ENCODE data around the gene PAK4. TPM values are rescaled to one million over a fixed set of nuclear protein-coding genes. Genes with fewer than 3 reads are reported as not detected.
A peak's percentile ranks its signal among the peaks of the same experiment; 100 is the strongest.
"Not testable (repeated sequence)": the region's sequence is repeated elsewhere in the genome, so short reads cannot be mapped to it uniquely, and the experiment has no call there.

The PAK4 gene
- total and polyA plus RNA-seq, 9 of the 15 experiments (the other 6 are each of a cell fraction or from before 2014, with no cell fraction given), result 0.21 to 33.5 (median 5.8) TPM

- BruUV-seq (replicated peaks); CTCF ChIA-PET (ENCODE audit: low intra/inter-chr PET ratio); H2AFZ ChIP-seq (ENCODE audit: low read depth, low read length); H3K4me3 ChIP-seq; in situ Hi-C loops (cut with MboI); H3K9me3 ChIP-seq (replicated peaks; ENCODE audit: control insufficient read depth, insufficient read depth, low read depth, low read length); DNase-seq (ENCODE audit: extremely low read depth in 1 of 4, low spot score in 3 of 4); H3K27me3 ChIP-seq (ENCODE audit: control insufficient read depth in 2 of 2, insufficient read depth in 2 of 2, low read length in 2 of 2); intact Hi-C loops (cut with micrococcal nuclease); ATAC-seq; H3K27ac ChIP-seq (ENCODE audit: extremely low read depth, low read depth, low read length); H3K36me3 ChIP-seq (ENCODE audit: control insufficient read depth, insufficient read depth, low read length); H3K9me1 ChIP-seq (ENCODE audit: control insufficient read depth, insufficient read depth, low read length); FAIRE-seq; H3K4me2 ChIP-seq (ENCODE audit: insufficient read depth, low read length): not testable (repeated sequence)
- WGBS (ENCODE audit: insufficient coverage, low coverage, missing lambda C conversion rate), result 79% methylated on average over 5 of the region's 5 CpGs
- peaks cover 21 to 47% of the 10 kb centered on the region in 2 experiments for H3K4me1 ChIP-seq (replicated peaks in 1 of 2; ENCODE audit: control insufficient read depth in 2 of 2, insufficient read depth in 2 of 2, low read length in 2 of 2)
- H3K9ac ChIP-seq (ENCODE audit: insufficient read depth in 1 of 2, low read depth in 2 of 2, low read length in 2 of 2), result peak overlapping the region in 1 of 2 experiments; percentile 71; a peak in 2 of 4 replicates
- POLR2A ChIA-PET, result interaction anchor here (1.2 to 2.6 kb wide), 2 partner anchors 11 to 182 kb away, joined by 3 to 13 read pairs; no protein-coding TSS in a partner anchor
- peak; percentile 34; the same call in 1 of the 2 replicates for TF ChIP-seq MTA1 (IDR thresholded peaks at IDR 0.05; ENCODE audit: borderline replicate concordance)
- peak; percentile 18; the same call in 1 of the 2 replicates for TF ChIP-seq GATA2 (CRISPR knock-in tag; IDR thresholded peaks at IDR 0.05)
- peak; percentile 48 for TF ChIP-seq DACH1 (IDR thresholded peaks at IDR 0.05; ENCODE audit: partially characterized antibody)
- peaks cover 41% of the 10 kb centered on the region for H4K20me1 ChIP-seq (replicated peaks; ENCODE audit: control insufficient read depth, insufficient read depth, low read length)
- peaks cover 68% of the 10 kb centered on the region for H3K79me2 ChIP-seq (ENCODE audit: control insufficient read depth, insufficient read depth, low read length)
Measured at GRCh38 chr19:39143757-39144289, 18.2 kb downstream of the PAK4 start.

- 73% methylated on average over 13 of the region's 14 CpGs for WGBS (ENCODE audit: insufficient coverage, low coverage, missing lambda C conversion rate)
- in situ Hi-C loops (cut with MboI), result no loop called here
- H2AFZ ChIP-seq (ENCODE audit: low read depth, low read length), result no peak overlapping the region
- ChIA-PET CTCF (ENCODE audit: low intra/inter-chr PET ratio) (no interaction called here), POLR2A (interaction anchor here (0.7 to 2.6 kb wide), 5 partner anchors 8 to 305 kb away, joined by 3 to 13 read pairs (median 3); no protein-coding TSS in a partner anchor)
- peaks cover 67% of the 10 kb centered on the region for H3K79me2 ChIP-seq (ENCODE audit: control insufficient read depth, insufficient read depth, low read length)
- H3K9ac ChIP-seq (ENCODE audit: insufficient read depth in 1 of 2, low read depth in 2 of 2, low read length in 2 of 2), result peak overlapping the region in 1 of 2 experiments; percentile 71; a peak in 2 of 4 replicates
- BruUV-seq (replicated peaks), result no TSS peak
- no peaks in the 10 kb centered on the region for H3K9me3 ChIP-seq (replicated peaks; ENCODE audit: control insufficient read depth, insufficient read depth, low read depth, low read length)
- no peak for FAIRE-seq
- H3K27ac ChIP-seq (ENCODE audit: extremely low read depth, low read depth, low read length), result no peak overlapping the region
- no peak overlapping the region for H3K4me3 ChIP-seq
- peaks cover 35% of the 10 kb centered on the region for H4K20me1 ChIP-seq (replicated peaks; ENCODE audit: control insufficient read depth, insufficient read depth, low read length)
- H3K9me1 ChIP-seq (ENCODE audit: control insufficient read depth, insufficient read depth, low read length), result peaks cover 8% of the 10 kb centered on the region
- no peak for TF ChIP-seq BRD4 (IDR thresholded peaks at IDR 0.05)
- ATAC-seq, result no peak
- no peaks in the 10 kb centered on the region for H3K36me3 ChIP-seq (ENCODE audit: control insufficient read depth, insufficient read depth, low read length)
- H3K4me2 ChIP-seq (ENCODE audit: insufficient read depth, low read length), result no peak overlapping the region
- no peak for DNase-seq (ENCODE audit: extremely low read depth in 1 of 4, low spot score in 3 of 4)
- intact Hi-C loops (cut with micrococcal nuclease), result no loop called here
- no peaks in the 10 kb centered on the region for H3K27me3 ChIP-seq (ENCODE audit: control insufficient read depth in 2 of 2, insufficient read depth in 2 of 2, low read length in 2 of 2)
- peaks cover 15 to 40% of the 10 kb centered on the region in 2 experiments for H3K4me1 ChIP-seq (replicated peaks in 1 of 2; ENCODE audit: control insufficient read depth in 2 of 2, insufficient read depth in 2 of 2, low read length in 2 of 2)
Measured at GRCh38 chr19:39144290-39145071, 18.9 kb downstream of the PAK4 start.
